Measurements from ENCODE around the gene DNTTIP2. TPM values are rescaled to one million over a fixed set of nuclear protein-coding genes. Genes with fewer than 3 reads are reported as not detected.
A peak's percentile ranks its signal among the peaks of the same experiment; 100 is the strongest.
"Not testable (repeated sequence)": the region's sequence is repeated elsewhere in the genome, so short reads cannot be mapped to it uniquely, and the experiment has no call there.

The DNTTIP2 gene
- total RNA-seq, 8 experiments from 2014 or later: 40.8 to 73.8 (median 59.0) TPM

DNA sequence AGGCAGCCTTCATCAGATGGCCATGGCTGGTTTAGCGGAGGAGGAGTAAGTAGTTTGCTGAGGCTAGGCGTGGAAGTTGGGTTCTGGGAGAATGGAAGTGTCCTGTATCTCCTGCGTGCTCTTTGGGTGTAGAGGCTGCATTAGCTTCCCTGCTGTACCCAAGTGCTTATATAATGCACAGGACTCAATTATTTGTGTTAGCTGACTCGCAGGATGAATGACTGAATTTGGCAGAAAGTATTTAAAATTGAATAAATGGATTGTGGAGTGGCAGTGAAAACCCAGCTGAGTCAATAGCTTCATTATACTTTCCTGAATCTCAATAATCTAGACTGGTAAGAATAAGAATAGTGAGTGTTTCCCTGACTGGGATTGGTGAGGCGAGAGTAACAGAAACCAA lies 13.8 kb downstream of the DNTTIP2 start:
- peak in 3 of 8 experiments; percentile 21 to 47 (median 42) for ATAC-seq (replicated peaks in 6 of 8)
- in situ Hi-C loops (cut with MboI; ENCODE audit: low pct_unique_long_range_greater_than_20kb in 2 of 9, low sequenced_read_pairs in 9 of 9, unreplicated experiment in 9 of 9): no loop called here
- Histone ChIP-seq H3K27ac (no peak overlapping the region), H3K4me3 (no peak overlapping the region), H3K4me1 (replicated peaks in 1 of 2) (peaks cover 0 to 4% of the 10 kb centered on the region in 2 donors)
- 49 to 96% (median 85%) methylated on average over 2 to 5 of the region's 5 CpGs for WGBS, 10 experiments

DNA sequence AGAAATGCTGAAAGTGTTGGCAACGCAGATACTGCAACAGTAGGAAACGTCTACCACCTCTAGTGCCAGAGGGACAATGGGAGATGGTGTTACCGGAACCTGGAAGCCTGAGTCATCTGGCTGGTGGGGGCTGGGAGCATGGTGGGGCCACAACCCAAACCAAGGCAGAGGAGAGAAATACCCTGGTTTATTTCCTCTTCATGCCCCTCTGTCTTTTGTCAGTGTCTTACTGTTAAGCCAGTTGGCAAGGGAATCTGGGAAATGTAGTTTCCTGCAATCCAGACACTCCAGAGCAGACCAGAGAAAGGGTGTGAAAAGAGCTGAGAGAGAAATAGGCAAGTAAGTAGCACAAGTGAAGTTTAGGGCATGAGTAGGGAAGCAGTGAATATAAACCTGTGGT lies 14.8 kb downstream of the DNTTIP2 start:
- Histone ChIP-seq H3K27ac (no peak overlapping the region), H3K4me3 (no peak overlapping the region), H3K4me1 (replicated peaks in 1 of 2) (peaks cover 0 to 4% of the 10 kb centered on the region in 2 donors)
- no peak for ATAC-seq (replicated peaks in 6 of 8)
- WGBS, 10 experiments: 60 to 100% (median 80%) methylated on average over 1 to 3 of the region's 3 CpGs; no CpG with 5 or more reads in 3 of the 10 experiments
- in situ Hi-C loops (cut with MboI; ENCODE audit: low pct_unique_long_range_greater_than_20kb in 2 of 9, low sequenced_read_pairs in 9 of 9, unreplicated experiment in 9 of 9): no loop called here

DNA sequence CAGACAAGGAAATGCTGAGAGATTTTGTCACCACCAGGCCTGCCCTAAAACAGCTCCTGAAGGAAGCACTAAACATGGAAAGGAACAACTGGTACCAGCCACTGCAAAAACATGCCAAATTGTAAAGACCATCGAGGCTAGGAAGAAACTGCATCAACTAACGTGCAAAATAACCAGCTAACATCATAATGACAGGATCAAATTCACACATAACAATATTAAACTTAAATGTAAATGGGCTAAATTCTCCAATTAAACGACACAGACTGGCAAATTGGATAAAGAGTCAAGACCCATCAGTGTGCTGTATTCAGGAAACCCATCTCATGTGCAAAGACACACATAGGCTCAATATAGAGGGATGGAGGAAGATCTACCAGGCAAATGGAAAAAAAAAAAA lies 21.4 kb downstream of the DNTTIP2 start:
- WGBS, 10 experiments: 0 to 100% (median 63%) methylated on average over 1 to 2 of the region's 3 CpGs; no CpG with 5 or more reads in 3 of the 10 experiments
- H3K27ac ChIP-seq; ATAC-seq (replicated peaks in 6 of 8); H3K4me3 ChIP-seq; H3K4me1 ChIP-seq (replicated peaks in 1 of 2); in situ Hi-C loops (cut with MboI; ENCODE audit: low pct_unique_long_range_greater_than_20kb in 2 of 9, low sequenced_read_pairs in 9 of 9, unreplicated experiment in 9 of 9): not testable (repeated sequence)

DNA sequence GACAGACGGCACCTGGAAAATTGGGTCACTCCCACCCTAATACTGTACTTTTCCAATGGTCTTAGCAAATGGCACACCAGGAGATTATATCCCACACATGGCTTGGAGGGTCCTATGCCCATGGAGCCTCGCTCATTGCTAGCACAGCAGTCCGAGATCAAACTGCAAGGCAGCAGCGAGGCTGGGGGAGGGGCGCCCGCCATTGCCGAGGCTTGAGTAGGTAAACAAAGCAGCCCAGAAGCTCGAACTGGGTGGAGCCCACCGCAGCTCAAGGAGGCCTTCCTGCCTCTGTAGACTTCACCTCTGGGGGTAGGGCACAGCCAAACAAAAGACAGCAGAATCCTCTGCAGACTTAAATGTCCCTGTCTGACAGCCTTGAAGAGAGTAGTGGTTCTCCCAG lies 23.0 kb downstream of the DNTTIP2 start:
- H3K4me3 ChIP-seq; ATAC-seq (replicated peaks in 6 of 8); H3K4me1 ChIP-seq (replicated peaks in 1 of 2); in situ Hi-C loops (cut with MboI; ENCODE audit: low pct_unique_long_range_greater_than_20kb in 2 of 9, low sequenced_read_pairs in 9 of 9, unreplicated experiment in 9 of 9); H3K27ac ChIP-seq: not testable (repeated sequence)
- 56 to 100% methylated on average over 1 to 2 of the region's 9 CpGs; no CpG with 5 or more reads in 8 of the 10 experiments for WGBS, 10 experiments

DNA sequence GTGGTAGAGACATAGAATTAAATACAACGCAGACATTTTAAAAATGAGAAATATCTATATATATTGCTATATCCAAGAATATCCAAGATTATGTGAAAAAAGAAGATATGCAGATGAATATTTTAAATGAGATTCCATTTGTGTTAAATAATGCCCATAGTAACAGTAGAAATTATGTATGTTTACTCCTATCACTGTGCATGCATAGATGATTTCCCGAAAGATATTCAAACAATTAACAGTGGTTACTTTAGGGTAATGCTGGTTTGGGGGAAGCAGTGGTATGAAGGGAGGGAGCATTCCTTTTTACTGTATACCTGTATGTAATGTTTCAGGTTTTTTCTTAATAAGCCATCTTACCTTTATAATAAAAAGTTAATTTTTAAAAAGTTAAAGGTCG lies 25.1 kb downstream of the DNTTIP2 start:
- in situ Hi-C loops (cut with MboI; ENCODE audit: low pct_unique_long_range_greater_than_20kb in 2 of 9, low sequenced_read_pairs in 9 of 9, unreplicated experiment in 9 of 9): no loop called here
- WGBS, 10 experiments: 33 to 94% (median 77%) methylated on average over 2 to 3 of the region's 3 CpGs; no CpG with 5 or more reads in 1 of the 10 experiments

DNA sequence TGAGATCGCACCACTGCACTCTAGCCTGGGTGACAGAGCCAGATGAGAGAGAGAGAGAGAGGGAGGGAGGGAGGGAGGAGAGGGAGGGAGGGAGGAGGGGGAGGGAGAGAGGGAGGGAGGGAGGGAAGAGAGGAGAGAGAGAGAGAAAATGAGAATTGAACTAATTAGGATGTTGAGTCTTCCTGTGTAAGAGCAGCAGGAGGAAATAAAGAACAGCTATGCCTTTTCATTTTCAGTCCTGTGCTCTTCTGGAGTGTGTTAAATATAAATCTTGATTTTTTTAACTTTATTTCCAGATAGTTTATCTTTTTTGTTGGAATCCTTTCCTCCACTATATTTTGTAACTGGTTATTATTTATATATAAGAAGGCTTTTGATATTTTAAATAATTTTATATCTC lies 27.1 kb downstream of the DNTTIP2 start:
- peaks cover 0 to 5% of the 10 kb centered on the region in 2 donors for H3K4me1 ChIP-seq (replicated peaks in 1 of 2)
- in situ Hi-C loops (cut with MboI; ENCODE audit: low pct_unique_long_range_greater_than_20kb in 2 of 9, low sequenced_read_pairs in 9 of 9, unreplicated experiment in 9 of 9): no loop called here
- no peak overlapping the region for H3K4me3 ChIP-seq
- WGBS, 10 experiments: no CpG with 5 or more reads among the region's 1 CpG
- no peak overlapping the region for H3K27ac ChIP-seq
- ATAC-seq (replicated peaks in 6 of 8): no peak

More for the DNA sequence above, 25.1 kb downstream of the DNTTIP2 start:
- Histone ChIP-seq H3K4me1 (replicated peaks in 1 of 2) (no peaks in the 10 kb centered on the region), H3K4me3 (no peak overlapping the region), H3K27ac (no peak overlapping the region)
- peak in 3 of 8 experiments; percentile 45 to 62 (median 61) for ATAC-seq (replicated peaks in 6 of 8)

DNA sequence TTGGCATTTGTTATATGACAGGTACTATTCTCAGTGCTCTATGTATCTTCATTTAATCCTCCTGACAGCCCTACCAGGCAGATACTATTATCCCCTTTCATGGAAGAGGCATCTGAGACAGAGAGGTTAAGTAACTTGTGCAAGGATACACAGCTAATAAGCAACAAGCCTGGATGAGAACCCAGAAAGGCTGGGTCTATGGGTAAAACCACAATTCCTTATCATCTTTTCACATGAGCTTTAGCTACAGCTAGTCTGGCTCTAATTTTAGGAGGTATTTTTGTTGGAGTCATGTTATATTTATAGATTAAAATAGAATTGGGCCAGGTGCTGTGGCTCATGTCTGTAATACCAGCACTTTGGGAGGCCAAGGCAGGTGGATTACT lies 27.7 kb downstream of the DNTTIP2 start:
- ATAC-seq (replicated peaks in 6 of 8): no peak
- peaks cover 0 to 5% of the 10 kb centered on the region in 2 donors for H3K4me1 ChIP-seq (replicated peaks in 1 of 2)
- in situ Hi-C loops (cut with MboI; ENCODE audit: low pct_unique_long_range_greater_than_20kb in 2 of 9, low sequenced_read_pairs in 9 of 9, unreplicated experiment in 9 of 9): no loop called here
- H3K27ac ChIP-seq: no peak overlapping the region
- H3K4me3 ChIP-seq: no peak overlapping the region

DNA sequence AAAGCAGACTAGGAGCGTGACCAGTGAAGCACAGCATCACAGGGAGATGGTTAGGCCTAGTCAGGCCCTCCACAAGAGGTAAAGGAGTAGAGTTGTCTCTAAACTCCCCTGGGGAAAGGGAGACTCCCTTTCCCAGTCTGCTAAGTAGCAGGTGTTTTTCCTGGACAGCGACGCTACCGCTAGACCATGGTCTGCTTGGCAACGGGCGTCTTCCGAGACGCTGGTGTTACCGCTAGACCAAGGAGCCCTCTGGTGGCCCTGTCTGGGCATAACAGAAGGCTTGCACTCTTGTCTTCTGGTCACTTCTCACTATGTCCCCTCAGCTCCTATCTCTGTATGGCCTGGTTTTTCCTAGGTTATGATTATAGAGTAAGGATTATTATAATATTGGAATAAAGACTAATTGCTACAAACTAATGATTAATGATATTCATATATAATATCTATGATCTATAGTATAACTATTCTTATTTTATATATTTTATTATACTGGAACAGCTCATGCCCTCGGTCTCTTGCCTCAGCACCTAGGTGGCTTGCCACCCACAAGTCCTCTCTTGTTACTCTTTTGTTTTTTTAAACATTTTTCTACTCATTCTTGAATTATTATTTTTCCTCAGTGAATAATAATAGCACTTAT lies 28.2 kb downstream of the DNTTIP2 start:
- H3K4me1 ChIP-seq (replicated peaks in 1 of 2); H3K4me3 ChIP-seq; in situ Hi-C loops (cut with MboI; ENCODE audit: low pct_unique_long_range_greater_than_20kb in 2 of 9, low sequenced_read_pairs in 9 of 9, unreplicated experiment in 9 of 9); H3K27ac ChIP-seq; ATAC-seq (replicated peaks in 6 of 8): not testable (repeated sequence)
- 25 to 100% (median 94%) methylated on average over 1 to 7 of the region's 10 CpGs; no CpG with 5 or more reads in 3 of the 10 experiments for WGBS, 10 experiments

DNA sequence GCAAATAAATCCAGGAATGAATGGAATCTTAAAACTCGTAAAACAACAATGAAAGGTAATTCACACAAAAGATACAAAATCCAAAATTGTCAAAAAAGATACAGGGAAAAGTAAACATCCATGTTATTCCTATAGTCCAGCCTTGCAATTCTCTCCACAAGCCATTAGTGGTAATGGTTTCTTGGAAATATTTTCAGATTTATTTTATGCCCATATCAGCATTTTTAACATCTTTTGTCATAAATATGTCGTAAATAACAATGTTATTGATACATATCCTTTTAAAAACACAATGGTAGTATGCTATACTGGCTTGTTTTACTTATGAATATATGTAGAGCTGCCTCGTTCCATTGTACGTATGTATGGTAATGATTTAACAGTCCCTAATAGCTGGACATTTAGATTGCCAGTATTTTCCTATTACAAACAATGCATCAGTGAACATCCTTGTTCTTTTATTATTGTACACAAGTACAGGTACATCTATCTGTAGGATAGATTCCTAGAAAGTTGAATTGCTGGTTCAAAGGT lies 30.6 kb downstream of the DNTTIP2 start:
- H3K4me3 ChIP-seq: peak overlapping the region; percentile 48 to 68 (median 58)
- H3K4me1 ChIP-seq (replicated peaks in 1 of 2): peaks cover 11 to 18% of the 10 kb centered on the region in 2 donors
- no peak for ATAC-seq (replicated peaks in 6 of 8)
- 18 to 95% (median 62%) methylated on average over 1 to 4 of the region's 4 CpGs for WGBS, 10 experiments
- H3K27ac ChIP-seq: peak overlapping the region in 1 of 2 donors; percentile 91
- in situ Hi-C loops (cut with MboI; ENCODE audit: low pct_unique_long_range_greater_than_20kb in 2 of 9, low sequenced_read_pairs in 9 of 9, unreplicated experiment in 9 of 9): loop anchor here in 5 of 9 experiments (25.0 kb wide), 2 partner anchors 111 to 411 kb away; partner anchors contain the start of gene FNBP1L (in 4 of the 5)

DNA sequence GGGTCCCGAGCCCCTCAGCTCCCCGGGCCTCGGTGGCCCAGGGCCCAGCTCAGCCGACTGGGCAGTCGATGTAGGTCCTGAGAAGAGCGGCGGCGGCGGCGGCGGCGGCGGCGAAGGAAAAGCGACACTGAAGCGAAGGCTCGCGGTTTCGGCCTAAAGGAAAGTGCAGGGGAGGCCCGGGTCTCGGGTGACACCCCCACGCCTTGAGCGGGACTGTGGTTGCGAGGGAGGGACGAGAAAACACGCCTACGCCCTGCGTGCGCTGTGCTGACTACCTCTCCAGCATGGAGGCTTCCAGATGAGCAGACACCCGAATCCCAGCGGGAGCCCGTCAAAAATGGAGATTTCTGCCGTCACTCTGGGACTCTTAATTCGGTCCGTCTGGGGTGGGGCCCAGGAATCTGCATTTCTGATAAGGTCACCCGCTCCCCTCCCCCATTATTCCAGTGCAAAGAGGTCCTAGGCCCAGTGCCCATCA lies 31.2 kb downstream of the DNTTIP2 start:
- in situ Hi-C loops (cut with MboI; ENCODE audit: low pct_unique_long_range_greater_than_20kb in 2 of 9, low sequenced_read_pairs in 9 of 9, unreplicated experiment in 9 of 9): loop anchor here in 5 of 9 experiments (25.0 kb wide), 2 partner anchors 111 to 411 kb away; partner anchors contain the start of gene FNBP1L (in 4 of the 5)
- H3K27ac ChIP-seq: peak overlapping the region; percentile 91 to 95
- peak; percentile 21 to 43 (median 24) for ATAC-seq (replicated peaks in 6 of 8)
- WGBS, 10 experiments: 0 to 7% (median 1%) methylated on average over 3 to 21 of the region's 36 CpGs; no CpG with 5 or more reads in 1 of the 10 experiments
- peak overlapping the region; percentile 48 to 68 (median 58) for H3K4me3 ChIP-seq
- peaks cover 11 to 18% of the 10 kb centered on the region in 2 donors for H3K4me1 ChIP-seq (replicated peaks in 1 of 2)

DNA sequence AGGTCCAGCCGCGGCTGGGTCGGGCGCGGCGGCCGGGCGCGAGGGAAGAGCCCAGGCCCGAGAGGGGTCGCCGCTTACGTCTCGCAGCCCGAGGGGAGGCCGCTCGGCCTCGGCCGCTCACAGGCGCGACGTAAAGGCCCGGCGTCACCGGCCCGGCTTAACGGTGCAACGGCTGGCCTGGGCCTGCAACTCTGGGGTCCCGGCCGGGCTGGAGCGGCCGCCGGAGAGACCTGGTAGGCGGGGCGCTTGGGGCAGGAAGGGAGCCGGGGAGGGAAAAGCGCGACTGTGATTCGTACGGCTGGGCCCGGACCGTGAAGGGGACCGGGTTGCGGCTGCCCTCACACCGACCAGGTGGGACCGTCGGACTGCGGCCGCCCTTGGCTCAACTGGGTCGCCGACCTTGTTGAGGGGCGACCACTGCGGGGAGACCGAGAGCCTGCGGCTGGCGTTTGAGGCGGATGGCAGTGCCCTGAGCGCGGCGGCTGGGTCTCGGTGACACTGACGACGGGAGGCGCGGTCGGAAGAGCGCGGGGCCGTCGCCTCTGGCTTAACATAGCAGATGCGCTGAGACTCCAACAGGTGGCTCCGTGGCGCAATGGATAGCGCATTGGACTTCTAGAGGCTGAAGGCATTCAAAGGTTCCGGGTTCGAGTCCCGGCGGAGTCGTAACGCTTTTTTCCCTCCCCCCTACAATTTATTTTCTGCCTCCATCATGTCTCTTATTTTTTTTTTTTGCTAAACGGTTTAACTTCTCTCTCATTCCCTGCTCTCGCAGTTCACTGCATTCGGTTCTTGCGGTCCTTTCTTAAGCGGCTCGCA lies 31.8 kb downstream of the DNTTIP2 start:
- peak; percentile 48 to 69 (median 65) for ATAC-seq (replicated peaks in 6 of 8)
- WGBS, 10 experiments: 0 to 3% (median 0%) methylated on average over 1 to 21 of the region's 86 CpGs; no CpG with 5 or more reads in 1 of the 10 experiments
- in situ Hi-C loops (cut with MboI; ENCODE audit: low pct_unique_long_range_greater_than_20kb in 2 of 9, low sequenced_read_pairs in 9 of 9, unreplicated experiment in 9 of 9): loop anchor here in 5 of 9 experiments (25.0 kb wide), 2 partner anchors 110 to 410 kb away; partner anchors contain the start of gene FNBP1L (in 4 of the 5)
- Histone ChIP-seq H3K4me1 (replicated peaks in 1 of 2) (peaks cover 11 to 18% of the 10 kb centered on the region in 2 donors), H3K4me3 (peak overlapping the region; percentile 48 to 68 (median 58)), H3K27ac (peak overlapping the region; percentile 91 to 95)

DNA sequence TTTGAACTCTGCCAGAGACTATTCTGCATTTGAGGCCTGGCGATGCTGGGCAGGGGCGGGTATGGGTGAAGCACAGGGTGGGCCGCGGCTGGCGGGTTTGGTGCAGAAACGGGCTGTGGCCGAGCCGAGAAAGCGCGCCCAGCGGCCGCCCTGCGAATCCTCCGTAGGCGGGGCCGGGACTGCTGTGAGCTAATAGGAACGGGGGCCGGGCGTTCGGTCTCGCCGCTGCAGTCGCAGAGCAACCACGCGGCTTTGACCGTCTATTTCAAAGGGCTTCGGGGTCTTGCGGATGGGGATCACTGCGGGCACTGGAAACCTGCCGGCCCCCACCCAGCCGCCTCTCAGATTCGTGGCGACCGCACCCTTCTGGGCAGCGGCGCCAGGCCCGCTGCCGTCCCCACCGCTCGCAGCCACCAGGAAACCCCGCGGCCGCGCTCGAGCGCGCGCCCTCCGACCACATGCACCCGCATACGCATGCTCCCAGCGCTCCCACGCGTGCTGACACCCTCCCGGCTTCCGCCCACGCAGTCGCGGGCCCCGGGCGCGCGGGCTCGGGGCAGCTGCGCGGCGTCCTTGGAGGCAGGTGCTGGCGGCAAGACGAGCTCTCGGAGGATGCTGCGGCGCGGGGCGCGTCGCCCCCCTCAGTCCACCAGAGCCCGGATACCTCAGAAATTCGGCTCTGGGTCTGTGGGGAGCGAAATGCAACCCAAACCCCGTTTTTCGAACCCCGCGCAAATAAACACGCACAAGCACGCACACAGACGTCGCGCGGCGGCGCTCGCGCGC lies 32.6 kb downstream of the DNTTIP2 start:
- Histone ChIP-seq H3K27ac (peak overlapping the region; percentile 91 to 95), H3K4me3 (peak overlapping the region; percentile 48 to 68 (median 58)), H3K4me1 (replicated peaks in 1 of 2) (peaks cover 11 to 18% of the 10 kb centered on the region in 2 donors)
- in situ Hi-C loops (cut with MboI; ENCODE audit: low pct_unique_long_range_greater_than_20kb in 2 of 9, low sequenced_read_pairs in 9 of 9, unreplicated experiment in 9 of 9): loop anchor here in 5 of 9 experiments (25.0 kb wide), 2 partner anchors 109 to 409 kb away; partner anchors contain the start of gene FNBP1L (in 4 of the 5)
- ATAC-seq (replicated peaks in 6 of 8): peak; percentile 53 to 78 (median 72)
- 0% methylated on average over 3 to 26 of the region's 94 CpGs; no CpG with 5 or more reads in 6 of the 10 experiments for WGBS, 10 experiments
